ENCODE data around the gene ATXN3L. TPM values are rescaled to one million over a fixed set of nuclear protein-coding genes. Genes with fewer than 3 reads are reported as not detected.

The ATXN3L gene
- total and polyA plus RNA-seq, 2 donors from 2014 or later: not detected

DNA sequence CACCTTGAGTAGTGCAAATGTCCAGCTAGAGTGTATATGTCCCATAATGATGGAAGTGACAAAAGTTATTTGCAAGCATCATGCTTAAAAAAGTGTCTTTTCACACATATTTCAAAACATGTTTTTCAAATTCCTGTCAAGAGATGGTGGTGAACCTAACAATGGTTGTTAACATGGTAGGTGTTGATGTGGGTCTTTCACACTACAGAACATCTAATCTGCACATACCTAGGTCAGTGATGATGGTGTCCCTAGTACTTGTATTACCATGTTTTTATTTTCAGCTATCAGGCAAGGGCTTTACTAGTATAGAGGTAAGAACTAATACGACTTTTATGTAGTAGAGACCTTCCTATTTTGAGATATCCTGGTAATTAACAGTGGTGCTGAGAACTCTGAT is 3.4 kb upstream of the ATXN3L start:
- H3K9ac ChIP-seq (ENCODE audit: low read length in 3 of 3): no peak overlapping the region
- no peaks in the 10 kb centered on the region for H3K36me3 ChIP-seq (ENCODE audit: control insufficient read depth in 2 of 3, insufficient read depth in 3 of 3, low read length in 3 of 3)
- FAIRE-seq (no peak), DNase-seq (no peak)
- peaks cover 2% of the 10 kb centered on the region for H3K27me3 ChIP-seq (ENCODE audit: control insufficient read depth, insufficient read depth, low read length)
- TF ChIP-seq, protein P1, sequence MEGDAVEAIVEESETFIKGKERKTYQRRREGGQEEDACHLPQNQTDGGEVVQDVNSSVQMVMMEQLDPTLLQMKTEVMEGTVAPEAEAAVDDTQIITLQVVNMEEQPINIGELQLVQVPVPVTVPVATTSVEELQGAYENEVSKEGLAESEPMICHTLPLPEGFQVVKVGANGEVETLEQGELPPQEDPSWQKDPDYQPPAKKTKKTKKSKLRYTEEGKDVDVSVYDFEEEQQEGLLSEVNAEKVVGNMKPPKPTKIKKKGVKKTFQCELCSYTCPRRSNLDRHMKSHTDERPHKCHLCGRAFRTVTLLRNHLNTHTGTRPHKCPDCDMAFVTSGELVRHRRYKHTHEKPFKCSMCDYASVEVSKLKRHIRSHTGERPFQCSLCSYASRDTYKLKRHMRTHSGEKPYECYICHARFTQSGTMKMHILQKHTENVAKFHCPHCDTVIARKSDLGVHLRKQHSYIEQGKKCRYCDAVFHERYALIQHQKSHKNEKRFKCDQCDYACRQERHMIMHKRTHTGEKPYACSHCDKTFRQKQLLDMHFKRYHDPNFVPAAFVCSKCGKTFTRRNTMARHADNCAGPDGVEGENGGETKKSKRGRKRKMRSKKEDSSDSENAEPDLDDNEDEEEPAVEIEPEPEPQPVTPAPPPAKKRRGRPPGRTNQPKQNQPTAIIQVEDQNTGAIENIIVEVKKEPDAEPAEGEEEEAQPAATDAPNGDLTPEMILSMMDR (IDR thresholded peaks at IDR 0.05; ENCODE audit: borderline replicate concordance, extremely low read depth, insufficient read depth): no peak
- H3K4me1 ChIP-seq (ENCODE audit: control insufficient read depth in 2 of 3, insufficient read depth in 2 of 3, low read depth in 1 of 3, low read length in 3 of 3): no peaks in the 10 kb centered on the region
- intact Hi-C loops (cut with DNase I): no loop called here
- no peak overlapping the region for H3K27ac ChIP-seq (ENCODE audit: low read depth in 2 of 2, low read length in 2 of 2)
- no peaks in the 10 kb centered on the region for H3K9me3 ChIP-seq (ENCODE audit: control insufficient read depth in 2 of 3, insufficient read depth in 1 of 3, low read length in 3 of 3)
- no peak overlapping the region for H3K4me3 ChIP-seq (ENCODE audit: low read length in 3 of 3)

DNA sequence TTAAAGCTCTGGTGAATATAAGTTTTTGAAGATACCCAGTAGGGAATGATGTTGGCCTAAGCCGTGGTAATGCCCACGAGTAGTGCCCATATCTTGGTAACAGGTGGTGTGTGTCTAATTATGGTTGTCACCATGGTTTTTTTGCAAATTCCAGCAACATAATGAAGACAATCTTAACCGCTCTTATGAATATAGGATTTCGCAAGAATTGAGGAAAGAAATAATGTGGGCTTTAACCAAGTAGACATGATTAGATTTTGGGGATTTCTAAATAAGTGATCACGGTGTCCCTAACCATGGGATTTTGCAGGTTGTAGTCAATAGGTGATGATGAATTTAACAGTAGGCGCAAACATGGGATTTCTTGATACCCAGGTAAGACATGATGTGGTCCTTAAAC is 2.5 kb downstream of the ATXN3L start:
- FAIRE-seq (no peak), DNase-seq (no peak)
- no peak overlapping the region for H3K9ac ChIP-seq (ENCODE audit: low read length in 3 of 3)
- H3K4me3 ChIP-seq (ENCODE audit: low read length in 3 of 3): no peak overlapping the region
- no peaks in the 10 kb centered on the region for H3K27me3 ChIP-seq (ENCODE audit: control insufficient read depth, insufficient read depth, low read length)
- intact Hi-C loops (cut with DNase I): no loop called here
- H3K27ac ChIP-seq (ENCODE audit: low read depth in 2 of 2, low read length in 2 of 2): no peak overlapping the region
- no peaks in the 10 kb centered on the region for H3K9me3 ChIP-seq (ENCODE audit: control insufficient read depth in 2 of 3, insufficient read depth in 1 of 3, low read length in 3 of 3)
- TF ChIP-seq, protein P1 (IDR thresholded peaks at IDR 0.05; ENCODE audit: borderline replicate concordance, extremely low read depth, insufficient read depth): no peak
- H3K36me3 ChIP-seq (ENCODE audit: control insufficient read depth in 2 of 3, insufficient read depth in 3 of 3, low read length in 3 of 3): no peaks in the 10 kb centered on the region
- H3K4me1 ChIP-seq (ENCODE audit: control insufficient read depth in 2 of 3, insufficient read depth in 2 of 3, low read depth in 1 of 3, low read length in 3 of 3): no peaks in the 10 kb centered on the region

DNA sequence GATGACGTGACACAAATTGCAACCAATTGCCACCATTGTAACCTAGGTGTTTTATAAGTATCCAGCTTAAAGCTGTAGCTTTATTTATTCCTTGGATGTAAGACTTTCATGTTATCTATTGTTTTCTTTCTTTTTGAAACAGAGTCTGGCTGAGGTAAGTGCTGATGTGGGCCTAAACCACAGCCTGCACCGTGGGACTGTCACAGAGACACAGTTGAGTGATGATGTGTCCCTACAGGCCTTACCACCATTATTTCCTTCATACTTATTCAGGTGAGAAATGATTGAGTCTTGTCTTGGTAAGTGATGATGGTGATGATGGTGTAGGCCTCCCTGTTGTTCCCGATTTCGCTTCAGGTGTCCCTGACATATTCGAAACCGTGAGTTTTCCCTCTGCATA is 8.3 kb downstream of the ATXN3L start:
- no peak for FAIRE-seq
- no peaks in the 10 kb centered on the region for H3K36me3 ChIP-seq (ENCODE audit: control insufficient read depth in 2 of 3, insufficient read depth in 3 of 3, low read length in 3 of 3)
- no peak overlapping the region for H3K27ac ChIP-seq (ENCODE audit: low read depth in 2 of 2, low read length in 2 of 2)
- no peaks in the 10 kb centered on the region for H3K9me3 ChIP-seq (ENCODE audit: control insufficient read depth in 2 of 3, insufficient read depth in 1 of 3, low read length in 3 of 3)
- H3K4me1 ChIP-seq (ENCODE audit: control insufficient read depth in 2 of 3, insufficient read depth in 2 of 3, low read depth in 1 of 3, low read length in 3 of 3): no peaks in the 10 kb centered on the region
- intact Hi-C loops (cut with DNase I): no loop called here
- TF ChIP-seq, protein P1 (IDR thresholded peaks at IDR 0.05; ENCODE audit: borderline replicate concordance, extremely low read depth, insufficient read depth): no peak
- no peak overlapping the region for H3K4me3 ChIP-seq (ENCODE audit: low read length in 3 of 3)
- no peak for DNase-seq
- peaks cover 5% of the 10 kb centered on the region for H3K27me3 ChIP-seq (ENCODE audit: control insufficient read depth, insufficient read depth, low read length)
- no peak overlapping the region for H3K9ac ChIP-seq (ENCODE audit: low read length in 3 of 3)

DNA sequence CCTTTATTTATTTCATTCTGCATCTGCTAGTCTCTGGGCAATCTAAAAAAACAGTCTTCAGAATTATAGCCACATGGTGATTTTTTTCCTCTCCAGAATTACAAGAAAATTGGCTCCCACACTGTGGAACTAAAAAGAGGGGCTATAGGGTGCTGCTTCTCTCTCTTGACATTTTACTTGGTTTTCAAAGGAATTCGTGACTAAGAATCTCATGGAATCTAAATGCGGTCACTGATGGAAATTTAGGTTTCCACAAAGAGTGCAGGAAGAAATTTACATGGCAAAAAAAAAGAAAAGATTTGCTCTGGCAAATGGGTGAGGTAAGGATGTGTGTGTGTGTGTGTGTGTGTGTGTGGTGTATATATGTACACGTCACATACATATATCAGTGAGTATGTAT is 10.2 kb downstream of the ATXN3L start:
- DNase-seq: no peak
- no peak for FAIRE-seq

More for the DNA sequence above, 10.2 kb downstream of the ATXN3L start:
- Histone ChIP-seq H3K36me3 (ENCODE audit: control insufficient read depth in 2 of 3, insufficient read depth in 3 of 3, low read length in 3 of 3) (no peaks in the 10 kb centered on the region), H3K27me3 (ENCODE audit: control insufficient read depth, insufficient read depth, low read length) (peaks cover 7% of the 10 kb centered on the region), H3K27ac (ENCODE audit: low read depth in 2 of 2, low read length in 2 of 2) (no peak overlapping the region), H3K9ac (ENCODE audit: low read length in 3 of 3) (no peak overlapping the region), H3K9me3 (ENCODE audit: control insufficient read depth in 2 of 3, insufficient read depth in 1 of 3, low read length in 3 of 3) (no peaks in the 10 kb centered on the region), H3K4me1 (ENCODE audit: control insufficient read depth in 2 of 3, insufficient read depth in 2 of 3, low read depth in 1 of 3, low read length in 3 of 3) (no peaks in the 10 kb centered on the region), H3K4me3 (ENCODE audit: low read length in 3 of 3) (no peak overlapping the region)
- intact Hi-C loops (cut with DNase I): no loop called here
- TF ChIP-seq, protein P1 (IDR thresholded peaks at IDR 0.05; ENCODE audit: borderline replicate concordance, extremely low read depth, insufficient read depth): no peak

Data from kidney (tissue), 14 donors.